Sigmoid colon (tissue), 7 donors: ENCODE measurements around the gene BLNK. TPM values are rescaled to one million over a fixed set of nuclear protein-coding genes. Genes with fewer than 3 reads are reported as not detected.

Experiments
- DNase-seq: peaks from one replicate; pipeline ENCODE4 v3.0.0-alpha.2; 2019
- H3K27ac ChIP-seq, 4 donors: fragments of 200-600 bp; sonication (generic); one replicate each; pipeline ENCODE4 v1.5.1; 2016 to 2019; ENCODE audit warnings: mild to moderate bottlenecking in 1 of 4
- H3K27me3 ChIP-seq, 3 donors: fragments of 200-600 bp; sonication (generic); one replicate each; pipeline ENCODE4 v1.5.1; 2019; ENCODE audit warnings: mild to moderate bottlenecking in 1 of 3
- H3K36me3 ChIP-seq, 4 donors: fragments of 200-600 bp; sonication (generic); one replicate each; pipeline ENCODE4 v1.5.1; 2016 to 2019
- H3K4me1 ChIP-seq, 4 donors: fragments of 200-600 bp; sonication (generic); one replicate each; pipeline ENCODE4 v1.5.1; 2017 to 2019
- H3K4me3 ChIP-seq, 4 donors: fragments of 200-600 bp; sonication (generic); one replicate each; pipeline ENCODE4 v1.5.1; 2017 to 2019; ENCODE audit warnings: mild to moderate bottlenecking in 2 of 4, moderate library complexity in 1 of 4
- H3K9me3 ChIP-seq, 4 donors: fragments of 200-600 bp in 3 of 4; sonication (generic) in 3 of 4; one replicate each; pipeline versions ENCODE4 v1.5.1 to v1.6.1; 2013 to 2019
- CTCF ChIP-seq, 4 experiments: fragments of 450-650 bp in 3 of 4; fragments of 200-600 bp in 1 of 4; IDR thresholded peaks; one replicate each; pipeline ENCODE4 v1.5.1; 2016 to 2019; ENCODE audit warnings: antibody characterized with exemption in 4 of 4, mild to moderate bottlenecking in 3 of 4, moderate library complexity in 2 of 4
- EP300 ChIP-seq, 4 donors: sonication (generic); formaldehyde crosslinking; IDR thresholded peaks; one replicate each; pipeline ENCODE4 v1.6.1; 2017; ENCODE audit warnings: antibody characterized with exemption in 4 of 4
- POLR2A ChIP-seq, 2 donors: fragments of 450-650 bp; IDR thresholded peaks; one replicate each; pipeline ENCODE4 v1.6.1; 2016; ENCODE audit warnings: antibody characterized with exemption in 2 of 2, mild to moderate bottlenecking in 2 of 2, moderate library complexity in 2 of 2
- POLR2AphosphoS5 ChIP-seq, 4 donors: sonication (generic); formaldehyde crosslinking; IDR thresholded peaks; one replicate each; pipeline ENCODE4 v1.6.1; 2017; ENCODE audit warnings: antibody characterized with exemption in 4 of 4
- WGBS, 2 donors: extraction: QIAGEN DNeasy Blood & Tissue Kit; methylation state at CpG; one replicate each; pipeline ENCODE4 v1.1.7; 2013; 5-methylcytosine and 5-hydroxymethylcytosine counted together
- intact Hi-C: fragments of 100-400 bp; cut with DNase I; formaldehyde crosslinking; loops from one replicate; pipeline ENCODE4 v1.15.1; 2023
- polyA plus RNA-seq, 3 donors: library from polyadenylated mRNA; stranded (reverse); fragments of 200-250 nt; gene quantifications; one replicate each; pipeline ENCODE4 v1.2.3, GENCODE V29; 2013
- total RNA-seq, 4 donors: library from RNA; depleted of rRNA; stranded (reverse); fragments of >200 nt; gene quantifications; one replicate each; pipeline ENCODE4 v1.1.0, GENCODE V29; 2016
- donor health status: healthy with polysubstance abuse.
- donor health status: Bipolar disorder and iron deficiency.
- donor health status: healthy.

Gene BLNK
- total and polyA plus RNA-seq, 7 donors: 0.99 to 24.0 (median 2.2) TPM

GRCh38 chr10:96254976-96255375, 16.4 kb downstream of the BLNK start:
- no peak for DNase-seq
- no peaks in the 10 kb centered on the region for H3K36me3 ChIP-seq
- 87 to 95% methylated on average over 5 of the region's 5 CpGs for WGBS, 2 donors
- H3K4me3 ChIP-seq: no peak overlapping the region
- intact Hi-C loops: no loop called here
- H3K27me3 ChIP-seq: no peaks in the 10 kb centered on the region
- TF ChIP-seq POLR2A (IDR thresholded peaks at IDR 0.05): no peak
- no peak for TF ChIP-seq POLR2AphosphoS5 (IDR thresholded peaks at IDR 0.05)
- TF ChIP-seq EP300 (IDR thresholded peaks at IDR 0.05): no peak
- TF ChIP-seq CTCF (IDR thresholded peaks at IDR 0.05): no peak
- no peaks in the 10 kb centered on the region for H3K9me3 ChIP-seq
- no peak overlapping the region for H3K27ac ChIP-seq
- no peaks in the 10 kb centered on the region for H3K4me1 ChIP-seq

- no peaks in the 10 kb centered on the region for H3K27me3 ChIP-seq
- H3K4me1 ChIP-seq: no peaks in the 10 kb centered on the region
- no peak for DNase-seq
- intact Hi-C loops: no loop called here
- H3K27ac ChIP-seq: no peak overlapping the region
- no peaks in the 10 kb centered on the region for H3K9me3 ChIP-seq
- no peaks in the 10 kb centered on the region for H3K36me3 ChIP-seq
- WGBS, 2 donors: 85 to 93% methylated on average over 5 of the region's 5 CpGs
- H3K4me3 ChIP-seq: no peak overlapping the region
- TF ChIP-seq EP300 (IDR thresholded peaks at IDR 0.05): no peak
- no peak for TF ChIP-seq POLR2A (IDR thresholded peaks at IDR 0.05)
These were observed 18.6 kb downstream of the BLNK start for GRCh38 chr10:96252730-96253129.

GRCh38 chr10:96250349-96250748, 21.0 kb downstream of the BLNK start:
- 17 to 54% methylated on average over 1 of the region's 1 CpG for WGBS, 2 donors
- intact Hi-C loops: no loop called here
- Histone ChIP-seq H3K36me3 (no peaks in the 10 kb centered on the region), H3K4me3 (no peak overlapping the region), H3K9me3 (no peaks in the 10 kb centered on the region), H3K27me3 (no peaks in the 10 kb centered on the region), H3K4me1 (no peaks in the 10 kb centered on the region), H3K27ac (no peak overlapping the region)
- no peak for TF ChIP-seq POLR2A (IDR thresholded peaks at IDR 0.05)
- no peak for TF ChIP-seq EP300 (IDR thresholded peaks at IDR 0.05)
- no peak for TF ChIP-seq CTCF (IDR thresholded peaks at IDR 0.05)
- TF ChIP-seq POLR2AphosphoS5 (IDR thresholded peaks at IDR 0.05): no peak
- no peak for DNase-seq

GRCh38 chr10:96249264-96249663, 22.1 kb downstream of the BLNK start:
- H3K36me3 ChIP-seq: no peaks in the 10 kb centered on the region
- no peak for DNase-seq
- no peaks in the 10 kb centered on the region for H3K27me3 ChIP-seq
- 89 to 92% methylated on average over 5 of the region's 5 CpGs for WGBS, 2 donors
- H3K27ac ChIP-seq: no peak overlapping the region
- H3K9me3 ChIP-seq: no peaks in the 10 kb centered on the region
- intact Hi-C loops: no loop called here
- H3K4me3 ChIP-seq: no peak overlapping the region
- TF ChIP-seq CTCF (IDR thresholded peaks at IDR 0.05) (no peak), POLR2A (IDR thresholded peaks at IDR 0.05) (no peak), POLR2AphosphoS5 (IDR thresholded peaks at IDR 0.05) (no peak), EP300 (IDR thresholded peaks at IDR 0.05) (no peak)
- no peaks in the 10 kb centered on the region for H3K4me1 ChIP-seq

- intact Hi-C loops: no loop called here
- no peak overlapping the region for H3K27ac ChIP-seq
These were observed 27.0 kb downstream of the BLNK start for GRCh38 chr10:96244354-96244753.

More at GRCh38 chr10:96244354-96244753, 27.0 kb downstream of the BLNK start:
- H3K9me3 ChIP-seq: no peaks in the 10 kb centered on the region
- DNase-seq: no peak
- H3K4me1 ChIP-seq: no peaks in the 10 kb centered on the region
- TF ChIP-seq EP300 (IDR thresholded peaks at IDR 0.05) (no peak), POLR2A (IDR thresholded peaks at IDR 0.05) (no peak), POLR2AphosphoS5 (IDR thresholded peaks at IDR 0.05) (no peak), CTCF (IDR thresholded peaks at IDR 0.05) (no peak)
- no peaks in the 10 kb centered on the region for H3K36me3 ChIP-seq
- H3K27me3 ChIP-seq: no peaks in the 10 kb centered on the region
- 17 to 55% methylated on average over 7 of the region's 7 CpGs for WGBS, 2 donors
- no peak overlapping the region for H3K4me3 ChIP-seq
